Tibial nerve (tissue), 3 donors: ENCODE measurements around the gene CCDC179.

Experiments
- EP300 ChIP-seq, 2 donors: sonication (generic); formaldehyde crosslinking; IDR thresholded peaks; one replicate each; pipeline ENCODE4 v1.6.1; 2017; ENCODE audit warnings: antibody characterized with exemption in 2 of 2, mild to moderate bottlenecking in 1 of 2
- POLR2A ChIP-seq, 2 donors: fragments of 450-650 bp; IDR thresholded peaks; one replicate each; pipeline ENCODE4 v1.6.1; 2017; ENCODE audit warnings: antibody characterized with exemption in 2 of 2, mild to moderate bottlenecking in 2 of 2, moderate library complexity in 2 of 2

DNA sequence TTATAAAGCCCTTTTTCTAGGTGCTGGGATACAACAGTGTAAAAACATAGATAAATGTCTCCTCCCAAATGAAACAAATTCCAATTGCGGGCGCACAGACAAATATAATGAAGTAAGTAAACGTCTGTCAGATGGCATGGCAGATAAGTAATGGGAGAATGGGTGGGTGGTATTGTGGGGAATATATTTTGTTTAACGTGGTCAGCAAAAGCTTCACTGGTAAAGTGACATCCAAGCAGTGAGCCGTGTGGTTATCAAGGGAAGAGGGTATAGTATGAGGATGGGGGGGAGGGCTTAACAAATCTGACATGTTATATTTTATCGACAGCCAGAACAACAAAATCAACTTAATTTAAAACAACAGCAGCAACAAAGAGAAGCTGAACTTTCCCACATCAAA, 31.9 kb downstream of the CCDC179 start:
- TF ChIP-seq EP300 (IDR thresholded peaks at IDR 0.05) (no peak), POLR2A (IDR thresholded peaks at IDR 0.05) (no peak)
